Stimulated activated naive CD8-positive, alpha-beta T cell treated with anti-CD3 and anti-CD28 coated beads, Interleukin-15, Interleukin-2, amounts not matched to agents 100 ng/mL and 50 ng/mL, for 24 hours (primary cell): ENCODE measurements around the gene SPOCK1.
"Not testable (repeated sequence)": the region's sequence is repeated elsewhere in the genome, so short reads cannot be mapped to it uniquely, and the experiment has no call there.

ENCODE experiments used
- H3K27ac Mint-ChIP-seq: one replicate; pipeline ENCODE4 v1.8.0; 2021; ENCODE audit warnings: mild to moderate bottlenecking, mixed read lengths
- H3K27me3 Mint-ChIP-seq: one replicate; pipeline ENCODE4 v1.8.0; 2021; ENCODE audit warnings: mixed read lengths
- H3K36me3 Mint-ChIP-seq: one replicate; pipeline ENCODE4 v1.8.0; 2021; ENCODE audit warnings: low read depth, mixed read lengths
- H3K4me1 Mint-ChIP-seq: one replicate; pipeline ENCODE4 v1.8.0; 2021; ENCODE audit warnings: low read depth, mixed read lengths
- H3K4me3 Mint-ChIP-seq: one replicate; pipeline ENCODE4 v1.8.0; 2021; ENCODE audit warnings: mild to moderate bottlenecking, mixed read lengths
- H3K9me3 Mint-ChIP-seq: one replicate; pipeline ENCODE4 v1.8.0; 2021; ENCODE audit warnings: mixed read lengths

Gene SPOCK1

GRCh38 chr5:137264041-137264440, 235.1 kb downstream of the SPOCK1 start:
- Mint-ChIP-seq H3K4me1 (no peaks in the 10 kb centered on the region), H3K36me3 (no peaks in the 10 kb centered on the region), H3K4me3 (no peak overlapping the region), H3K27ac (no peak overlapping the region), H3K27me3 (peaks cover 11% of the 10 kb centered on the region), H3K9me3 (no peaks in the 10 kb centered on the region)

GRCh38 chr5:137263371-137264005, 235.6 kb downstream of the SPOCK1 start:
- Mint-ChIP-seq H3K4me1 (no peaks in the 10 kb centered on the region), H3K27ac (no peak overlapping the region), H3K4me3 (no peak overlapping the region), H3K9me3 (no peaks in the 10 kb centered on the region), H3K27me3 (peaks cover 11% of the 10 kb centered on the region), H3K36me3 (no peaks in the 10 kb centered on the region)

GRCh38 chr5:137262818-137263217, 236.3 kb downstream of the SPOCK1 start:
- no peaks in the 10 kb centered on the region for H3K9me3 Mint-ChIP-seq
- no peak overlapping the region for H3K27ac Mint-ChIP-seq
- no peaks in the 10 kb centered on the region for H3K36me3 Mint-ChIP-seq
- no peaks in the 10 kb centered on the region for H3K4me1 Mint-ChIP-seq
- peaks cover 11% of the 10 kb centered on the region for H3K27me3 Mint-ChIP-seq
- H3K4me3 Mint-ChIP-seq: no peak overlapping the region

- Mint-ChIP-seq H3K36me3 (no peaks in the 10 kb centered on the region), H3K4me3 (no peak overlapping the region), H3K27ac (no peak overlapping the region), H3K4me1 (no peaks in the 10 kb centered on the region), H3K9me3 (no peaks in the 10 kb centered on the region), H3K27me3 (peaks cover 11% of the 10 kb centered on the region)
Measured at GRCh38 chr5:137260820-137261695, 238.1 kb downstream of the SPOCK1 start.

- H3K36me3 Mint-ChIP-seq, H3K27me3 Mint-ChIP-seq, H3K27ac Mint-ChIP-seq, H3K4me3 Mint-ChIP-seq, H3K4me1 Mint-ChIP-seq, H3K9me3 Mint-ChIP-seq: not testable (repeated sequence)
Measured at GRCh38 chr5:137259115-137259514, 240.0 kb downstream of the SPOCK1 start.

- Mint-ChIP-seq H3K27me3 (no peaks in the 10 kb centered on the region), H3K9me3 (no peaks in the 10 kb centered on the region), H3K27ac (no peak overlapping the region), H3K4me3 (no peak overlapping the region), H3K4me1 (no peaks in the 10 kb centered on the region), H3K36me3 (no peaks in the 10 kb centered on the region)
Measured at GRCh38 chr5:137254119-137255090, 244.7 kb downstream of the SPOCK1 start.

GRCh38 chr5:137252512-137252911, 246.6 kb downstream of the SPOCK1 start:
- Mint-ChIP-seq H3K27ac (no peak overlapping the region), H3K4me1 (no peaks in the 10 kb centered on the region), H3K4me3 (no peak overlapping the region), H3K27me3 (no peaks in the 10 kb centered on the region), H3K36me3 (no peaks in the 10 kb centered on the region), H3K9me3 (no peaks in the 10 kb centered on the region)

- Mint-ChIP-seq H3K27ac (no peak overlapping the region), H3K36me3 (no peaks in the 10 kb centered on the region), H3K9me3 (no peaks in the 10 kb centered on the region), H3K4me1 (no peaks in the 10 kb centered on the region), H3K4me3 (no peak overlapping the region), H3K27me3 (no peaks in the 10 kb centered on the region)
Measured at GRCh38 chr5:137250421-137250820, 248.7 kb downstream of the SPOCK1 start.

- Mint-ChIP-seq H3K36me3 (no peaks in the 10 kb centered on the region), H3K4me1 (no peaks in the 10 kb centered on the region), H3K4me3 (no peak overlapping the region), H3K27ac (no peak overlapping the region), H3K27me3 (no peaks in the 10 kb centered on the region), H3K9me3 (no peaks in the 10 kb centered on the region)
Measured at GRCh38 chr5:137248527-137248926, 250.6 kb downstream of the SPOCK1 start.

- no peaks in the 10 kb centered on the region for H3K4me1 Mint-ChIP-seq
- H3K9me3 Mint-ChIP-seq: no peaks in the 10 kb centered on the region
- no peak overlapping the region for H3K4me3 Mint-ChIP-seq
- H3K27me3 Mint-ChIP-seq: no peaks in the 10 kb centered on the region
- H3K27ac Mint-ChIP-seq: no peak overlapping the region
- H3K36me3 Mint-ChIP-seq: no peaks in the 10 kb centered on the region
Measured at GRCh38 chr5:137245438-137245837, 253.7 kb downstream of the SPOCK1 start.

GRCh38 chr5:137240285-137240684, 258.8 kb downstream of the SPOCK1 start:
- Mint-ChIP-seq H3K9me3 (no peaks in the 10 kb centered on the region), H3K36me3 (no peaks in the 10 kb centered on the region), H3K27ac (no peak overlapping the region), H3K4me1 (no peaks in the 10 kb centered on the region), H3K27me3 (no peaks in the 10 kb centered on the region), H3K4me3 (no peak overlapping the region)

GRCh38 chr5:137236849-137237507, 262.1 kb downstream of the SPOCK1 start:
- H3K27ac Mint-ChIP-seq: no peak overlapping the region
- H3K27me3 Mint-ChIP-seq: no peaks in the 10 kb centered on the region
- H3K9me3 Mint-ChIP-seq: no peaks in the 10 kb centered on the region
- no peaks in the 10 kb centered on the region for H3K4me1 Mint-ChIP-seq
- H3K4me3 Mint-ChIP-seq: no peak overlapping the region
- H3K36me3 Mint-ChIP-seq: no peaks in the 10 kb centered on the region

GRCh38 chr5:137236252-137236651, 262.9 kb downstream of the SPOCK1 start:
- H3K27me3 Mint-ChIP-seq: no peaks in the 10 kb centered on the region
- H3K4me3 Mint-ChIP-seq: no peak overlapping the region
- H3K27ac Mint-ChIP-seq: no peak overlapping the region
- no peaks in the 10 kb centered on the region for H3K4me1 Mint-ChIP-seq
- no peaks in the 10 kb centered on the region for H3K36me3 Mint-ChIP-seq
- no peaks in the 10 kb centered on the region for H3K9me3 Mint-ChIP-seq
